Activated CD8-positive, alpha-beta memory T cell treated with anti-CD3 and anti-CD28 coated beads, Interleukin-2, amount 50 U/mL, for 1 hour (primary cell): Measurements from ENCODE around the gene OR4C46.
"Not testable (repeated sequence)": the region's sequence is repeated elsewhere in the genome, so short reads cannot be mapped to it uniquely, and the experiment has no call there.

Experiments used
- DNase-seq: peaks from one replicate; pipeline ENCODE4 v3.0.0-alpha.2; 2020; ENCODE audit errors: extremely low read depth

Gene OR4C46

DNA sequence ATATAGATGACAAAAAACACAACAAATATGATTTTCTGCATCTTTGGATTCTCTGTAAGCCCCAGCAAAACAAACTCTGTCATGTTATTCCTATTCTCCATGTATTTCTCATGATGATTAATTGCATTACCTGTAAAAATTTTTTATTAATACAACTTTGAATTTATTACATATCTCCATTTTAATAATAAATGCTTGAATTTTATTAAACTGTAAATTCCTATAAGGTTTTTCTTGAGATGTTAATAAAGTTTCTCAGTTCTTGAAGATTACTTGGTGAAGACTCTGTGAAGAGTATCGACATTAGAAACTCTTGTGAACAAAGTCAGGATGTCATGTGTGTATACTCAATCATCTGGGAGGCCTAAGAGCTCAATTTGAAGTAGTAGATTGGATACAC lies at the start of gene OR4C46:
TSS of gene OR4C46 (minus strand) at position 101 of the 400 bp plus-strand sequence. CDS start at position 101, 0 bp downstream.
- DNase-seq: no peak

DNA sequence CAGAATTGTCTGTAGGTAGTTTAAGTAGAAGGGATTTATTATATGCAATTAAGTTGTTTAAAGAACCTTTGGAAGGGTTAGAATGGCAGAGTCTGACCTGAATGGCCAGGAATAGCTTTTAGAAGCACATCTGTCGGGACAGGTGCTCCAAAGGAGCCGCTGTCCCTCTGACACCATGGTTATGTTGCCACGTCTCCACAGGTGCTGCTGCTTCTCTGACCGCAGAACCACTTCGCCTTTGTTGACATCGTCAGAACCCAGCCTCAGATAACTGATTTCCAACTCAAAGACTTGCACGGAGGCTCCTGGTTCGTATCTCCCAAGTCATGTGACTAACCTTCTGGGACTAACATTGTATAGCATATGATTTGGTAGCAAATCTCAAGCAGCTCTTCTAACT lies 41.8 kb upstream of the OR4C46 start:
- DNase-seq: not testable (repeated sequence)

DNA sequence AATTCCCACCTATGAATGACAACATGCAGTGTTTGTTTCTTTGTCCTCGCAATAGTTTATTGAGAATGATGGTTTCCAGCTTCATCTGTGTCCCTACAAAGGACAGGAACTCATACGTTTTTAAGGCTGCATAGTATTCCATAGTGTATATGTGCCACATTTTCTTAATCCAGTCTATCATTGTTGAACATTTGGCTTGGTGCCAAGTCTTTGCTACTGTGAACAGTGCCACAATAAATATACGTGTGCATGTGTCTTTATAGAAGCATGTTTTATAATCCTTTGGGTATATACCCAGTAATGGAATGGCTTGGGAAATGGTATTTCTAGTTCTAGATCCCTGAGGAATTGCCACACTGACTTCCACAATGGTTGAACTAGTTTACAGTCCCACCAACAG lies 42.4 kb downstream of the OR4C46 start:
- not testable (repeated sequence) for DNase-seq

DNA sequence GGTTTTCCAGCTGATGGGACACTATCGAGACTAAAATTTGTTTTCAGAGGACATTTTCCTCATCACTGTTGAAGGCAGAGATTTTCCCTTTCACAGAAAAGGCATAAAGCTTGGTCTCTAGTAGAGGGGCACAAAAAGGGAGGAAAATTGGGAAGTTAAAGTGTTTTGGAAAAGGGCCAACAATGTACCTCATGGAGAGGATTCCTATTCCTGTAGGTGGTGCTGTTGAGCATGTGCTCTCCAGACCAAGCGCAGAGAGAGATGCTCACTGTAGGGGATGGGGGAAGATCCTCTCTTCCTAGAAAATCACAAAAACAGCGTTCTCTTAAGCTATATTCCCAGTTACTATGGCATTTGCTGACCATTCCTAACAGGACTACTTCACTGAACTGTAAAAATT lies 44.9 kb downstream of the OR4C46 start:
- DNase-seq: no peak

DNA sequence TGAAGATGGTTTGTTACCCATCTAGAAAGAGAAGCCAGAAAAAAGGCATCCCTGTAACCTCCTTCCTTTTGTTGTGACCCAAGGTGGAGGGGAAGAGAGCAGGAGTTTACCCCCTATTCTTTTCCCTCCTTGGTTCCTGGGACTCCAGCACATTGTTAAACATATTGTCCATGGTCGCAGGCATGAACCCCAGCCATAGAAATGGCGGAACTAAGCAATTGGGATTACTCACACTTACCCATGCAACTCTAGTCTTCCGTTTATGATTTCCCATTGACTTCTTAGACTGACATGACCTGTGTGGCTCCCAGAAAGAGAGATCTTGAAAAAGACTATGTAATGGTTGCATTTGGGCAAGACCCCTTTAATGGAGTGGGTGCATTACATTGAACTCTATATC lies 45.4 kb downstream of the OR4C46 start:
- no peak for DNase-seq
